KMS-11 (cell line): Measurements from ENCODE around the gene ARL15.

Experiments
- H2AFZ ChIP-seq: fragments of 200-600 bp; sonication (generic); 2 replicates; pipeline ENCODE4 v1.6.1; 2016; ENCODE audit warnings: antibody characterized with exemption, mixed run types, low read depth
- H3K27ac ChIP-seq: fragments of 200-600 bp; sonication (generic); 2 replicates; pipeline ENCODE4 v1.6.1; 2016; ENCODE audit warnings: mild to moderate bottlenecking, mixed run types
- H3K27me3 ChIP-seq: fragments of 200-600 bp; sonication (generic); 2 replicates; pipeline ENCODE4 v1.6.1; 2017; ENCODE audit warnings: mild to moderate bottlenecking, low read depth, mixed run types, moderate library complexity; ENCODE audit not compliant: insufficient read depth
- H3K36me3 ChIP-seq: fragments of 200-600 bp; sonication (generic); 2 replicates; pipeline ENCODE4 v1.6.1; 2017; ENCODE audit warnings: mild to moderate bottlenecking, mixed run types; ENCODE audit not compliant: insufficient read depth
- H3K4me1 ChIP-seq: fragments of 200-600 bp; sonication (generic); 2 replicates; pipeline ENCODE4 v1.6.1; 2016; ENCODE audit warnings: mild to moderate bottlenecking, low read depth, mixed run types; ENCODE audit not compliant: poor library complexity, severe bottlenecking
- H3K4me2 ChIP-seq: fragments of 200-600 bp; sonication (generic); 2 replicates; pipeline ENCODE4 v1.7.0; 2016; ENCODE audit warnings: mild to moderate bottlenecking, mixed run types
- H3K4me3 ChIP-seq: fragments of 200-600 bp; sonication (generic); IDR thresholded peaks from 2 replicates; pipeline ENCODE4 v1.6.1; 2017; ENCODE audit warnings: low read depth, low read length, mixed read lengths; ENCODE audit not compliant: insufficient read depth
- H3K79me2 ChIP-seq: fragments of 200-600 bp; sonication (generic); 2 replicates; pipeline ENCODE4 v1.6.1; 2016; ENCODE audit warnings: low read depth, mixed run types; ENCODE audit not compliant: insufficient read depth
- H3K9ac ChIP-seq: fragments of 200-600 bp; sonication (generic); 2 replicates; pipeline ENCODE4 v1.6.1; 2016; ENCODE audit warnings: mild to moderate bottlenecking, mixed run types
- H4K20me1 ChIP-seq: fragments of 200-600 bp; sonication (generic); 2 replicates; pipeline ENCODE4 v1.6.1; 2016; ENCODE audit warnings: mild to moderate bottlenecking, mixed run types; ENCODE audit not compliant: insufficient read depth
- TF ChIP-seq, protein P1 (sequence below): fragments of 200-600 bp; sonication (generic); conservative IDR thresholded peaks from 2 replicates; pipeline ENCODE4 v1.6.1; 2017; ENCODE audit warnings: low read depth, mild to moderate bottlenecking, antibody characterized with exemption, low read length, moderate library complexity, mixed read lengths

ARL15 gene

DNA sequence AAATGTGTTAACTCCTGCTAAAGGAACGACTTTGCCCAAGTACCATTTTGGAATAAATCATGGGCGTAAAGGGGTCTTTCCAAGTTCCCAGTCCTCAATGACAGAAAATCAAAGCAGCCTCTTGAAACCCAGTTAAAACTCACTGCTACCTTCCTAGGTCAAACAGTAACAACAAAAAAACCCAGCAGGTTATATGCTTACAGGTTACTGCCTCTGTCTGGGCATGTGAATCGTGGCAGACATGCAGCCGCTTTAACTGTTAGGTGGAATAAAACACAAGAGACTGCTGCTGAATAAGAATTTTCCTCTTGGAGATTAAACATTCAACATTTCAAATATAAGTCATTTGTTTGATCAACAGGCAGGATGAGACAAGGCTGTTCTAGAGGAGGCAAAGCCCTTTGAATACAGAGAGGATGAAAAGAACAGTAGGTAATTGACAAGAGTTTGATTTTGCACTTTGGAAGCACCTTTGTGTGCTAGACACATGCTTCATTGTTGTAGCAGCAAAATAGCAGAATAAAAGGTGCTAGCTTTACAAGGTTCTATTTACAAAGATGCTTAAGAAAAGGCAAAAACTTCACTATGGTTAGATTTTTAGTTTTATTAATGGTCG is 430.6 kb downstream of the ARL15 start:
- Histone ChIP-seq H2AFZ (no peak overlapping the region), H3K79me2 (no peaks in the 10 kb centered on the region), H4K20me1 (no peaks in the 10 kb centered on the region), H3K4me2 (no peak overlapping the region), H3K27me3 (no peaks in the 10 kb centered on the region), H3K9ac (no peak overlapping the region), H3K4me3 (no peak overlapping the region), H3K4me1 (peaks cover 2% of the 10 kb centered on the region), H3K27ac (no peak overlapping the region), H3K36me3 (no peaks in the 10 kb centered on the region)
- TF ChIP-seq, protein P1, sequence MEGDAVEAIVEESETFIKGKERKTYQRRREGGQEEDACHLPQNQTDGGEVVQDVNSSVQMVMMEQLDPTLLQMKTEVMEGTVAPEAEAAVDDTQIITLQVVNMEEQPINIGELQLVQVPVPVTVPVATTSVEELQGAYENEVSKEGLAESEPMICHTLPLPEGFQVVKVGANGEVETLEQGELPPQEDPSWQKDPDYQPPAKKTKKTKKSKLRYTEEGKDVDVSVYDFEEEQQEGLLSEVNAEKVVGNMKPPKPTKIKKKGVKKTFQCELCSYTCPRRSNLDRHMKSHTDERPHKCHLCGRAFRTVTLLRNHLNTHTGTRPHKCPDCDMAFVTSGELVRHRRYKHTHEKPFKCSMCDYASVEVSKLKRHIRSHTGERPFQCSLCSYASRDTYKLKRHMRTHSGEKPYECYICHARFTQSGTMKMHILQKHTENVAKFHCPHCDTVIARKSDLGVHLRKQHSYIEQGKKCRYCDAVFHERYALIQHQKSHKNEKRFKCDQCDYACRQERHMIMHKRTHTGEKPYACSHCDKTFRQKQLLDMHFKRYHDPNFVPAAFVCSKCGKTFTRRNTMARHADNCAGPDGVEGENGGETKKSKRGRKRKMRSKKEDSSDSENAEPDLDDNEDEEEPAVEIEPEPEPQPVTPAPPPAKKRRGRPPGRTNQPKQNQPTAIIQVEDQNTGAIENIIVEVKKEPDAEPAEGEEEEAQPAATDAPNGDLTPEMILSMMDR: no peak

DNA sequence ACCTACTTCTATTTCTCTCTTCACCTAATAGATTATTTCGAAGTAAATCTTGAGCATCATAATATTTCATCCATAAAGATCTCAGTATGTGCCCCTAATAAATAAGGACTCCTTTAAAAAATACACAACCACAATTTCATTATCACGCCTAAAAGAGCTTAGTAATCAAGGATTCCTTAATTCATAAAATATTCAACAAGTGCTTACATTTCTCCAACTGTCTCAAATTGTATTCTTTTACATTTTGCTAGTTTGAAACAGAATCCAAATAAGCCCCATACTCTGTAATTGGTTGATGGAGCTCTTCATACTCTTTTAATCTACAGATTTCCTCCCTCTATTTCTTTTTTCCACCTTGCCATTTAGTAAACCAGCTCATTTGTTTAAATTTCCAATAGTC is 432.4 kb downstream of the ARL15 start:
- no peaks in the 10 kb centered on the region for H3K79me2 ChIP-seq
- no peaks in the 10 kb centered on the region for H3K36me3 ChIP-seq
- no peaks in the 10 kb centered on the region for H3K4me1 ChIP-seq
- no peaks in the 10 kb centered on the region for H3K27me3 ChIP-seq
- H3K4me3 ChIP-seq: no peak overlapping the region
- no peaks in the 10 kb centered on the region for H4K20me1 ChIP-seq
- H2AFZ ChIP-seq: no peak overlapping the region
- TF ChIP-seq, protein P1: no peak
- no peak overlapping the region for H3K9ac ChIP-seq
- no peak overlapping the region for H3K27ac ChIP-seq
- no peak overlapping the region for H3K4me2 ChIP-seq

DNA sequence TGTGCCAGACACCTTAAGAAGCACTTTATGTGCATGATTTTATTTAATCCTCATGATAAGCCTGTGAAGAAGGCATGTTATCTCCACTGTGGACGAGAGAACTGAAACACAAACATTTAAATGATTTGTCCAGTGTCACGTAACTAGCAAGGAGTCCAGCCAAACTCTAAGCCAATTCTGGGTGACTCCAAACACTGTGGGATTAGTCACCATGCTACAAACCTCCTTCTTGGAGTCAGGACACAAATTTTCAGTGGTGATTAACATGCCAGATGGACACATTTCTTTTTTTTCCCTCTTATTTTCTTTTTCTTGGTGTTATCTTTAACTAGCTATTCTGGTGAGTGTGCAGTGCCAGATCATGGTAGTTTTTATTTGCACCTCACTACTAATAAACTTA is 433.1 kb downstream of the ARL15 start:
- Histone ChIP-seq H3K27me3 (no peaks in the 10 kb centered on the region), H3K4me2 (no peak overlapping the region), H3K4me3 (no peak overlapping the region), H3K27ac (no peak overlapping the region), H3K9ac (no peak overlapping the region), H2AFZ (no peak overlapping the region), H4K20me1 (no peaks in the 10 kb centered on the region), H3K36me3 (no peaks in the 10 kb centered on the region), H3K79me2 (no peaks in the 10 kb centered on the region), H3K4me1 (no peaks in the 10 kb centered on the region)
- TF ChIP-seq, protein P1: no peak

DNA sequence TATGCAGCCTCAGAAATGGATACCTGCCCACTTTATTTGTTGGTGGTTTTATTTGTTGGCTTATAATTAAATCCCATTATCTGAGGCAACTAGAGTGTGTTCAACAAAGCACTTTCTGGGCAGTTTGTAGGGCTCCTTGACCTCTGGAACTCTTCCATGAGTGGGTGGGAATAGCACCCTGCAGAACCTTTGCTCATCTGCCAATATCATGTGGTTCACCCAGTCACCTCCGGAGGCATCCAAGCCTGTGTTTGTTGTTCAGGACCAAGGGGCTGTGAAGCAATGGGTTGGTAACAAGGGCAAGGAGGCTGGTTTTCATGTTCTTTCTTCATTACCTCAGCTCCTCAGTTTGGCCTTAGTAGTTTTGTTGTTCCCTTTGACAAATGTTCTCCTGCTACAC is 436.0 kb downstream of the ARL15 start:
- Histone ChIP-seq H3K9ac (no peak overlapping the region), H3K4me3 (no peak overlapping the region), H3K27me3 (no peaks in the 10 kb centered on the region), H2AFZ (no peak overlapping the region), H4K20me1 (no peaks in the 10 kb centered on the region), H3K27ac (no peak overlapping the region), H3K4me1 (no peaks in the 10 kb centered on the region), H3K36me3 (no peaks in the 10 kb centered on the region), H3K79me2 (no peaks in the 10 kb centered on the region), H3K4me2 (no peak overlapping the region)
- TF ChIP-seq, protein P1: no peak
